OCI-LY3 (cell line): ENCODE data around the gene LDB3.

Source experiments
- CTCF ChIP-seq: fragments of 200-600, 300-600 bp; sonication (generic); IDR thresholded peaks from 2 replicates; pipeline ENCODE4 v1.5.1; 2014; ENCODE audit warnings: antibody characterized with exemption, low read length, low read depth
- EZH2phosphoT487 ChIP-seq: fragments of 200-600 bp; shearing (Covaris generic); IDR thresholded peaks from 2 replicates; pipeline ENCODE4 v1.6.1; 2018; ENCODE audit warnings: antibody characterized with exemption, mixed run types, low read depth

- TF ChIP-seq CTCF (no peak), EZH2phosphoT487 (no peak)
Observed at GRCh38 chr10:86734207-86734988, 66.1 kb downstream of the LDB3 start.
